ENCODE results near the gene MPRIP. TPM values are rescaled to one million over a fixed set of nuclear protein-coding genes. Genes with fewer than 3 reads are reported as not detected.

MPRIP gene
- total RNA-seq, 1 experiment from 2014 or later: 140 TPM

DNA sequence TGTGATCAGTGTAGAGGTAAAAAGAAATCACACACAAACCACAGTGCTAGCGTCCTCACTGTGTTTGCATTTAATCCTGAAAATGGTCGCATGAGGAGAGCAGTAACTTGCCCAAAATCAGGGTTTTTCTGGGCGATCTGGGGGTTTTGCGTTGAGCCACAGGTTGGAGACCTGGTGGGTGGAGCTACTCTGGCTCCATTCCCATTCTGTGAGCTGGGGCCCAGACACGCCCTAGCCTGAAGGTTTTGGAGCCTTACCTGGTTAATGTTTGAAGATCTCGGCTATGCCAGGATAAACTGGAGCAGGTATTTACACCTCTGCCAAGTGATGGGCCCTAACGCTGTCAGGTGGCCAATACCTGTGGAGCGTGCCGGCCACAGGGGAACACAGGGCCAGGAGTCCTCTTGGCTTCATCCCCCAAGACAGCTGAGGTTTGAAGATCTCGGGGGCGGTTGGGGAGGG is 48.4 kb downstream of the MPRIP start (continued):
- TF ChIP-seq, protein P1, sequence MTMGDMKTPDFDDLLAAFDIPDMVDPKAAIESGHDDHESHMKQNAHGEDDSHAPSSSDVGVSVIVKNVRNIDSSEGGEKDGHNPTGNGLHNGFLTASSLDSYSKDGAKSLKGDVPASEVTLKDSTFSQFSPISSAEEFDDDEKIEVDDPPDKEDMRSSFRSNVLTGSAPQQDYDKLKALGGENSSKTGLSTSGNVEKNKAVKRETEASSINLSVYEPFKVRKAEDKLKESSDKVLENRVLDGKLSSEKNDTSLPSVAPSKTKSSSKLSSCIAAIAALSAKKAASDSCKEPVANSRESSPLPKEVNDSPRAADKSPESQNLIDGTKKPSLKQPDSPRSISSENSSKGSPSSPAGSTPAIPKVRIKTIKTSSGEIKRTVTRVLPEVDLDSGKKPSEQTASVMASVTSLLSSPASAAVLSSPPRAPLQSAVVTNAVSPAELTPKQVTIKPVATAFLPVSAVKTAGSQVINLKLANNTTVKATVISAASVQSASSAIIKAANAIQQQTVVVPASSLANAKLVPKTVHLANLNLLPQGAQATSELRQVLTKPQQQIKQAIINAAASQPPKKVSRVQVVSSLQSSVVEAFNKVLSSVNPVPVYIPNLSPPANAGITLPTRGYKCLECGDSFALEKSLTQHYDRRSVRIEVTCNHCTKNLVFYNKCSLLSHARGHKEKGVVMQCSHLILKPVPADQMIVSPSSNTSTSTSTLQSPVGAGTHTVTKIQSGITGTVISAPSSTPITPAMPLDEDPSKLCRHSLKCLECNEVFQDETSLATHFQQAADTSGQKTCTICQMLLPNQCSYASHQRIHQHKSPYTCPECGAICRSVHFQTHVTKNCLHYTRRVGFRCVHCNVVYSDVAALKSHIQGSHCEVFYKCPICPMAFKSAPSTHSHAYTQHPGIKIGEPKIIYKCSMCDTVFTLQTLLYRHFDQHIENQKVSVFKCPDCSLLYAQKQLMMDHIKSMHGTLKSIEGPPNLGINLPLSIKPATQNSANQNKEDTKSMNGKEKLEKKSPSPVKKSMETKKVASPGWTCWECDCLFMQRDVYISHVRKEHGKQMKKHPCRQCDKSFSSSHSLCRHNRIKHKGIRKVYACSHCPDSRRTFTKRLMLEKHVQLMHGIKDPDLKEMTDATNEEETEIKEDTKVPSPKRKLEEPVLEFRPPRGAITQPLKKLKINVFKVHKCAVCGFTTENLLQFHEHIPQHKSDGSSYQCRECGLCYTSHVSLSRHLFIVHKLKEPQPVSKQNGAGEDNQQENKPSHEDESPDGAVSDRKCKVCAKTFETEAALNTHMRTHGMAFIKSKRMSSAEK (CRISPR knock-in tag; IDR thresholded peaks at IDR 0.05; ENCODE audit: borderline replicate concordance): no peak
- TF ChIP-seq SOX15 (CRISPR knock-in tag; IDR thresholded peaks at IDR 0.05) (no peak), NFATC4 (CRISPR knock-in tag; IDR thresholded peaks at IDR 0.05) (no peak), KAT7 (CRISPR knock-in tag; IDR thresholded peaks at IDR 0.05; ENCODE audit: borderline replicate concordance) (no peak), JUN (CRISPR knock-in tag; IDR thresholded peaks at IDR 0.05) (no peak), NFE2L1 (CRISPR knock-in tag; IDR thresholded peaks at IDR 0.05) (no peak)
- TF ChIP-seq, protein P2, sequence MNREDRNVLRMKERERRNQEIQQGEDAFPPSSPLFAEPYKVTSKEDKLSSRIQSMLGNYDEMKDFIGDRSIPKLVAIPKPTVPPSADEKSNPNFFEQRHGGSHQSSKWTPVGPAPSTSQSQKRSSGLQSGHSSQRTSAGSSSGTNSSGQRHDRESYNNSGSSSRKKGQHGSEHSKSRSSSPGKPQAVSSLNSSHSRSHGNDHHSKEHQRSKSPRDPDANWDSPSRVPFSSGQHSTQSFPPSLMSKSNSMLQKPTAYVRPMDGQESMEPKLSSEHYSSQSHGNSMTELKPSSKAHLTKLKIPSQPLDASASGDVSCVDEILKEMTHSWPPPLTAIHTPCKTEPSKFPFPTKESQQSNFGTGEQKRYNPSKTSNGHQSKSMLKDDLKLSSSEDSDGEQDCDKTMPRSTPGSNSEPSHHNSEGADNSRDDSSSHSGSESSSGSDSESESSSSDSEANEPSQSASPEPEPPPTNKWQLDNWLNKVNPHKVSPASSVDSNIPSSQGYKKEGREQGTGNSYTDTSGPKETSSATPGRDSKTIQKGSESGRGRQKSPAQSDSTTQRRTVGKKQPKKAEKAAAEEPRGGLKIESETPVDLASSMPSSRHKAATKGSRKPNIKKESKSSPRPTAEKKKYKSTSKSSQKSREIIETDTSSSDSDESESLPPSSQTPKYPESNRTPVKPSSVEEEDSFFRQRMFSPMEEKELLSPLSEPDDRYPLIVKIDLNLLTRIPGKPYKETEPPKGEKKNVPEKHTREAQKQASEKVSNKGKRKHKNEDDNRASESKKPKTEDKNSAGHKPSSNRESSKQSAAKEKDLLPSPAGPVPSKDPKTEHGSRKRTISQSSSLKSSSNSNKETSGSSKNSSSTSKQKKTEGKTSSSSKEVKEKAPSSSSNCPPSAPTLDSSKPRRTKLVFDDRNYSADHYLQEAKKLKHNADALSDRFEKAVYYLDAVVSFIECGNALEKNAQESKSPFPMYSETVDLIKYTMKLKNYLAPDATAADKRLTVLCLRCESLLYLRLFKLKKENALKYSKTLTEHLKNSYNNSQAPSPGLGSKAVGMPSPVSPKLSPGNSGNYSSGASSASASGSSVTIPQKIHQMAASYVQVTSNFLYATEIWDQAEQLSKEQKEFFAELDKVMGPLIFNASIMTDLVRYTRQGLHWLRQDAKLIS (CRISPR knock-in tag; IDR thresholded peaks at IDR 0.05; ENCODE audit: borderline replicate concordance): no peak
- TF ChIP-seq, protein P3, sequence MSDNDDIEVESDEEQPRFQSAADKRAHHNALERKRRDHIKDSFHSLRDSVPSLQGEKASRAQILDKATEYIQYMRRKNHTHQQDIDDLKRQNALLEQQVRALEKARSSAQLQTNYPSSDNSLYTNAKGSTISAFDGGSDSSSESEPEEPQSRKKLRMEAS (CRISPR knock-in tag; IDR thresholded peaks at IDR 0.05): no peak
- TF ChIP-seq, protein P4, sequence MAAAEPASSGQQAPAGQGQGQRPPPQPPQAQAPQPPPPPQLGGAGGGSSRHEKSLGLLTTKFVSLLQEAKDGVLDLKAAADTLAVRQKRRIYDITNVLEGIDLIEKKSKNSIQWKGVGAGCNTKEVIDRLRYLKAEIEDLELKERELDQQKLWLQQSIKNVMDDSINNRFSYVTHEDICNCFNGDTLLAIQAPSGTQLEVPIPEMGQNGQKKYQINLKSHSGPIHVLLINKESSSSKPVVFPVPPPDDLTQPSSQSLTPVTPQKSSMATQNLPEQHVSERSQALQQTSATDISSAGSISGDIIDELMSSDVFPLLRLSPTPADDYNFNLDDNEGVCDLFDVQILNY (CRISPR knock-in tag; IDR thresholded peaks at IDR 0.05): no peak

DNA sequence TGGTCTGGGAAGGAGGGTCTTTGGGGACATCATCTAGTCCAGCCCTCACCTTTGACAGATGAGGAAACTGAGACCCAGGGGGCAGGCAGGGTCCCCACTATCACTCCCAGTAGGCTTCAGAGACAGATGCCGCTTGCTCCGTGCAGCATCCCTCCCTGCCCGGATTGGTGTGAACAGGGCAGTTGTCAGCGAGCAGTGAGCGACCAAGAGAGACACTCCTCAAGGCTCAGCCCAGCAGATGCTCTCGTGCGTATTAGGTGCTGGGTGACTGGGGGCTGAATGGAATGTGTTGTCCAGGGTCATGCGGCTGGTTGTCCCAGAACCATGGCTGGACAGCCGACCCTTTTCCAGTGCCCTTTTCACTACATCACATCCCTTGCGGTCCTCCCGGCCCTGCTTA is 49.0 kb downstream of the MPRIP start:
- ATAC-seq (no peak), DNase-seq (ENCODE audit: low spot score) (no peak)
- Mint-ChIP-seq H3K4me3 (no peak overlapping the region), H3K4me1 (peaks cover 51% of the 10 kb centered on the region), H3K27ac (no peak overlapping the region), H3K27me3 (ENCODE audit: low read depth) (no peaks in the 10 kb centered on the region), H3K36me3 (no peaks in the 10 kb centered on the region; the same call in none of the 2 replicates), H3K9me3 (no peaks in the 10 kb centered on the region)
- CTCF ChIA-PET: interaction anchor here (2.3 kb wide), 1 partner anchor 50 kb away, joined by 8 read pairs; no protein-coding TSS in a partner anchor
- POLR2A ChIA-PET: no interaction called here
- TF ChIP-seq GABPB1 (CRISPR knock-in tag; IDR thresholded peaks at IDR 0.05) (no peak), FOXK1 (CRISPR knock-in tag; IDR thresholded peaks at IDR 0.05) (no peak), EMX1 (CRISPR knock-in tag; IDR thresholded peaks at IDR 0.05) (no peak), ZNF263 (CRISPR knock-in tag; IDR thresholded peaks at IDR 0.05; ENCODE audit: low read depth) (no peak), ETV6 (CRISPR knock-in tag; IDR thresholded peaks at IDR 0.05) (no peak), ZNF219 (CRISPR knock-in tag; IDR thresholded peaks at IDR 0.05; ENCODE audit: borderline replicate concordance) (no peak), ZNF671 (CRISPR knock-in tag; IDR thresholded peaks at IDR 0.05) (no peak), ZNF232 (CRISPR knock-in tag; IDR thresholded peaks at IDR 0.05) (no peak), NFYB (CRISPR knock-in tag; conservative IDR thresholded peaks at IDR 0.05; ENCODE audit: low read depth) (no peak), HMGA2 (CRISPR knock-in tag; IDR thresholded peaks at IDR 0.05) (no peak)
- TF ChIP-seq, protein P5, sequence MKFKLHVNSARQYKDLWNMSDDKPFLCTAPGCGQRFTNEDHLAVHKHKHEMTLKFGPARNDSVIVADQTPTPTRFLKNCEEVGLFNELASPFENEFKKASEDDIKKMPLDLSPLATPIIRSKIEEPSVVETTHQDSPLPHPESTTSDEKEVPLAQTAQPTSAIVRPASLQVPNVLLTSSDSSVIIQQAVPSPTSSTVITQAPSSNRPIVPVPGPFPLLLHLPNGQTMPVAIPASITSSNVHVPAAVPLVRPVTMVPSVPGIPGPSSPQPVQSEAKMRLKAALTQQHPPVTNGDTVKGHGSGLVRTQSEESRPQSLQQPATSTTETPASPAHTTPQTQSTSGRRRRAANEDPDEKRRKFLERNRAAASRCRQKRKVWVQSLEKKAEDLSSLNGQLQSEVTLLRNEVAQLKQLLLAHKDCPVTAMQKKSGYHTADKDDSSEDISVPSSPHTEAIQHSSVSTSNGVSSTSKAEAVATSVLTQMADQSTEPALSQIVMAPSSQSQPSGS (CRISPR knock-in tag; IDR thresholded peaks at IDR 0.05; ENCODE audit: borderline replicate concordance, low read depth): no peak
- TF ChIP-seq, protein P2 (CRISPR knock-in tag; IDR thresholded peaks at IDR 0.05; ENCODE audit: borderline replicate concordance): no peak
- TF ChIP-seq, protein P4 (CRISPR knock-in tag; IDR thresholded peaks at IDR 0.05): no peak
- TF ChIP-seq, protein P6, sequence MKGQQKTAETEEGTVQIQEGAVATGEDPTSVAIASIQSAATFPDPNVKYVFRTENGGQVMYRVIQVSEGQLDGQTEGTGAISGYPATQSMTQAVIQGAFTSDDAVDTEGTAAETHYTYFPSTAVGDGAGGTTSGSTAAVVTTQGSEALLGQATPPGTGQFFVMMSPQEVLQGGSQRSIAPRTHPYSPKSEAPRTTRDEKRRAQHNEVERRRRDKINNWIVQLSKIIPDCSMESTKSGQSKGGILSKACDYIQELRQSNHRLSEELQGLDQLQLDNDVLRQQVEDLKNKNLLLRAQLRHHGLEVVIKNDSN (CRISPR knock-in tag; IDR thresholded peaks at IDR 0.05): no peak
